GM18861 (cell line): ENCODE results near the gene CDK5R1.
"Not testable (repeated sequence)": the region's sequence is repeated elsewhere in the genome, so short reads cannot be mapped to it uniquely, and the experiment has no call there.

Source experiments
- ATAC-seq: cut with Tn5 transposase; IDR thresholded peaks from one replicate; pipeline ENCODE4 v1.9.1; 2021; ENCODE audit not compliant: unreplicated experiment

The CDK5R1 gene

DNA sequence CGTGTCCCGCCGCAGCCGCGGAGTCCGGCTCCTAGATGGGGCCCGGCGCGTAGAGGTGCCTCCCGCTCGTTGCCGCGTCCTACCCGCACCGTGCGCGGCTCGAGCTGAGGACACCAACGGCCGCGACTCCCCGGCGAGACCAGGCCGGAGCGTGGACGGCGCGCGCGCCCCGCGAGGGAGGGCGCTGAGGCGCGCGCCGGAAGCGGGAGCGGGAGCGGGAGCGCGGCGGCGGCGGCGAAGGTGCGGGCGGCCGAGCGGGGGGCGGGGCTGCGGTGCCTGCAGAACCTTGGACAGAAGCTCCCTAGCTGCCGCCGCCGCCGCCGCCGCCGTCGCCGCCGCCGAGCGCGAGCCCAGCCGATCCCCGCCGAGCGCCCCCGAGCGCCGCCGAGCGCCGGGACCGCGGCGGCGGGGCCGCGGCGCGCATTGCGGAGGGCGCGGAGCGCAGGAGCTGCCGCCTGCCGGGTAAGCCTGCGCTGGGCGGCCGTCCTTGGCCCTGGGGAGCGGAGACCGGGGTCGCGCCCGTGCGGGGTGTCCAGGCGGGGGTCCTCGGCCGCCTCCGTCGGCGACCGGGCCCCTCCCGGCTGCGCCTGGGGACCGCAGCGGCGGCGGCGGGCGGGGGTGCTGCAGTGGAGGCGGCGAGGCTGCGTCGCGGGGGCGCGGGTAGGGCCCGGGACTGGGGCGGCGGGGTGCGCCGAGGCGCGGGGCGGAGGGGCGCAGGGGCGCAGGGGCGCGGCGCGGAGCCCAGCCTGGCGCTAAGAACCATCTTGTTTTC is at the start of gene CDK5R1:
Gene CDK5R1, plus strand, starts transcription at position 293 of the 772 bp plus-strand sequence. CDS start 628 bp downstream, outside the sequence.
- ATAC-seq = peak; percentile 30

DNA sequence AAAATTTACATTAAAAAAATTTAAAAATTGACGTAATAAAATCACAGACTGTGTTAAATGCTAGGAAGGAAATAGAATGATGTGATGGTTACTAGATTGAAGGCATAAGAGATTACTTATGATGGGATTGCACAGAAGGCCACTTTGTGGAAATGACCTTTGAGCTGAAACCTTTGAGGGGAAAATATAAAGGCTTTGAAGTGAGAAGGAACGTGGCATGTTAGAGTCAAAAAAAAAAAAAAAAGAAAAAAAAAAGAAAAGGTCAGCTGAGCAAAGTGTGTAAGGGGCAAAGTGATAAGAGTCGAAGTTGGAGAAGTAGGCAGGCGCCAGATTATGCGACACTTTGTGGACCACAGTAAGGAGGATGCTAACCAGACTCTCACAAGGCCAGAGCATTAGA is 46.1 kb upstream of the CDK5R1 start:
- no peak for ATAC-seq

DNA sequence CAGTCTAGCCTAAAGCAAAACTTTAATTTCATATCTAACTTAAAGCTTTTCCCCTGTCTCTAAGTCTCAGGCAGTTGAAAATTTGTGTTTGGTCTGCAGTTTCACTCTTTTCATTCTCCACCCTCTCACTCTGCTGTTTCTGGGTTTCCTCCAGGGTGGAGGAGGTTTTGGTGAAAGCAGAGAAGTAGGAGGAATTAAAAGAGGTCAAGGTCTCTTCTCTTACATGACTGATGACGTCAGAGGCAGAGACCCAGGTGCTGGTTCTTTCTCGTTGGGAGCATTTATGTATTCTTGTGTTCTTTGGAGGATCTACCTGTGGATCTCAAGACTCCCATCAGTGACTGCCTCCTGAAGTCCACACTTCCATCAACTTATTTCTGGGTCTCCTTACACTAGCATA is 44.9 kb upstream of the CDK5R1 start:
- ATAC-seq = no peak

DNA sequence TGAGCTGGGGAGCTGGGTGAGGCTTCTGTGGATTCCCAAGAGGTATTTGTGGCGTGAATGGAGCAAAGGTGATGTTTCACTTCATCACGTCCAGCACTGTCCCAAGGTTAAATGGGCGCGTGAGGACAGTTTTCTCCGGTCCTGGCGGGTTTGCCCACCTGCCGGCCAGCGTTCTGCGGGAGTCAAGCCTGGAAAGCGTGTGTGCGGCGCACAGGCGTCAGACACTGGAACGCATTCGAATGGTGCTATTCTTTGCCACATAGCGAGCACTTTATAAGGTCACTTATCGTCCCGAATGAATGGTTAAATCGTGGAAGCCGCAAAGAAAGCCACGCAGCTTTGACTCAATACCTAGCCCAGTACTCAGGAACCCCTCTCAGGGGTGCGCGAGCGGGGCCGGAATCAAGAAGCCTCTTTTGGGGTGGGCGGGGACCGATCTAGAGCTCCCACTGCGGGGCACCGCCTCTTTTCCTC is 42.9 kb upstream of the CDK5R1 start:
- no peak for ATAC-seq

DNA sequence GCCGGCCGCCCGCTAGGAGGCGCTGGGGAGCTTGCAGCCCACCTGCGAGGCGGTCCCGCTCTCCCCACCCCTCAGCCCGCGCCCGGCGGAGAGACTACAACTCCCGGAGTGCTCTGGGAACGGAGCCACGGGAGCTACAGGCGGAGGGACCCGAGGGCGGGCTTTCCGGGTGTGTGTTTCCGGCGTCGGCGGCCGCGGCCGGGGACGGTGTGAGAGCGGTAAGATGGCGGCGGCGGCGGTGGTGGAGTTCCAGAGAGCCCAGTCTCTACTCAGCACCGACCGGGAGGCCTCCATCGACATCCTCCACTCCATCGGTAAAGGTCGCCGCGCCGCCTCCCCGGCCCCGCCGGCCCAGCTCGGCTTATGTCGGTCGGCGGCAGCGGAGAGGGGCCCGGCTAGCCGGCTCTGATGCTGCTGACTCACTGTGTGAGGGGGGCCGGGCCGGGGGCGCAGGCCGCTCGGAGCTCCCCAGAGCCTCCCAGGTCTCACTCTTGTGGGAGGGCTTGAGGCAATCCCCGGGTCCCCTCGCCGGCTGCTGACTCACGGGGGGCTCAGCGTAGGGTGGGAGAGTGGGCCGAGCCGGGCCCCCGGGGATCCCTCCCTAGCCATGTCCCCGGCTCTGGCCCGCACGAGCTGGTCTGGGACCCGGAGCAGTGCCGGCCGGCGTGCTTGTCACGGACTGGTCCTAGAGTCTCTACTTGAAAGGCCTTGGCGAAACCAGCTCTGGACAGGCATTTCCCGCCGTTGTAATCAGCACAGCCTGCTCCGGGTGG is 42.3 kb upstream of the CDK5R1 start, which contains the start of gene PSMD11:
Gene PSMD11, plus strand, starts transcription at position 210 of the 773 bp plus-strand sequence. Its CDS starts 14 bp downstream, at position 224.
- peak; percentile 86 for ATAC-seq

DNA sequence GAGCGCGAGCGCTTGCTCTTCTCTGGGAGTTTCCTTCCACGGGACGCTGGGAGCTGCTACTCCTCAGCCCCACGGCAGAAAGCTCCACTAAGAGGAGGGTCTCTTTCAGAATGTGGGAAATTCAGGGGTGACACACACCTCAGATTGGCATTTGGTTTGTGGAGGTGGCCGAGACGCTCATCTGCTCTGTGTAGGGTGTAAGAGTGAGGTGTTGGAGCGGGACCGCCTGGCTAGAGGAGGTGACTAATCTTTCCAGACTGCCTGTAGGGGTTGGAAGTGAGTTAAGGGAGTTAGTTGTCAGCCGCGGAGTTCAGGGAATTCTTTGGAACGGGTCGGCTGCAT is 41.7 kb upstream of the CDK5R1 start:
- ATAC-seq = peak; percentile 2

DNA sequence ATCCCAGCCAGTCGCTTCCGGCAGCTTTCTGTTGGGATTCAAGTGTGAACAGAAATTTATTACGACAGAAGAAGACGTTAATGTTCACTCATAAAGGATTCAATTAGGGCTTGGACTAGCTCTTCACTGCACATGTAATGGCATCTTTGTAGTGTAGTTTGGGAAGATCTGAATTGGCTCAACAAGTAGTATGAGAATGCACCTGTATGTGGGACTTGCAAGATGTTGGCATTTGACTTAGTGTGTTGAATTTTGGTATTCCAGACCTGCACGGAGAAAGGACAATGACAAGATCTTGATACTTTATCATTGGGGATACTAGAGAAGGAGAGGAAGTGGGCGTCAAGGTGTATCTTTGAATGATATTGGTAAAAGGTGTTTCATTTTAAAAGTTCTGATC is 41.3 kb upstream of the CDK5R1 start:
- no peak for ATAC-seq

DNA sequence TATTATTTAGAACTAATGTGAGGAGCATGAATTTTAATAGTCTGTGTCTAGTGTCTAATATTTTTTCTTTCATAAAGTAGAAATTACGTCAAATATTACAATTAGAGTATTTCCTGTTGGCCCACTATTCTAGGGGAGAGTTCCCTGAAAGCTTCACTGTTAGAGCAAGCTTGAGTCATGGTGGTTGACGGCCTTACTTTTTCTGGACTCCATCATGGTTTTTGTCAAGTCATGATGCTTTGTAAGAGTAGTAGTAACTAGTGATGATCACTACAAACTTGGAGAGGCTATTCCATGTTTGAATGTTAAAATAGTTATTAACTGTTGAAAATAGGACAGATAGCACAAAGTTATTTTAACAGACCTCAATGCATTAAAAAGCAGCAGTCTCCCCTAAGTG is 40.8 kb upstream of the CDK5R1 start:
- no peak for ATAC-seq

DNA sequence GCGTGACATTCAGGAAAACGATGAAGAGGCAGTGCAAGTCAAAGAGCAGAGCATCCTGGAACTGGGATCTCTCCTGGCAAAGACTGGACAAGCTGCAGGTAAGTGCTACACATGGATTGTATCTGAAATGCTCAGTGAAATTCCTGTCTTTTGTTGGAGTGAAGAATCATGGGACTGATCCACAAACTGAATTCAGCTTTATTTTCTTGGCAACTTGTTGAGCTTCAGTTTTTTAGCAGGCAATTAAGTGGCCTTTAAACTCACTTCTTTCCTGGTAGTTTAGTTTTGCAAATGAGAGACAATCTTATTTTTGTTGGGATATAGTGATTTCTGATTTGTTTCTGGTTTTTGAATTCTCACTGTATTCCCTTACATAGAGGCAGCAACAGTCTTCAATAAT is 39.8 kb upstream of the CDK5R1 start:
- no peak for ATAC-seq

DNA sequence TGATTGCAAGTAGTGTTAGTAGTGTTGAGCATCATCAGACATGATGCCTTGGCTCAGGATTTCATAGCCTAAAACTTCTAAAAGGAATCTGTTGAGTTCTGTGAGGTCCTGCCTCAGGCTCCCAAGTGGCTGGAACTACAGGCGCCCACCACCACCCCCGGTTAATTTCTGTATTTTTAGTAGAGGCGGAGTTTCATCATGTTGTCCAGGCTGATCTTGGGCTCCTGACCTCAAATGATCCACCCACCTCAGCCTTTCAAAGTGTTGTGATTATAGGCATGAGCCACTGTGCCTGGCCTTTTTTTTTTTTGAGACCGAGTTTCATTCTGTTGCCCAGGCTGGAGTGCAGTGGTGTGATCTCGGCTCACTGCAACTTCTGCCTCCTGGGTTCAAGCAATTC is 36.8 kb upstream of the CDK5R1 start:
- no peak for ATAC-seq

DNA sequence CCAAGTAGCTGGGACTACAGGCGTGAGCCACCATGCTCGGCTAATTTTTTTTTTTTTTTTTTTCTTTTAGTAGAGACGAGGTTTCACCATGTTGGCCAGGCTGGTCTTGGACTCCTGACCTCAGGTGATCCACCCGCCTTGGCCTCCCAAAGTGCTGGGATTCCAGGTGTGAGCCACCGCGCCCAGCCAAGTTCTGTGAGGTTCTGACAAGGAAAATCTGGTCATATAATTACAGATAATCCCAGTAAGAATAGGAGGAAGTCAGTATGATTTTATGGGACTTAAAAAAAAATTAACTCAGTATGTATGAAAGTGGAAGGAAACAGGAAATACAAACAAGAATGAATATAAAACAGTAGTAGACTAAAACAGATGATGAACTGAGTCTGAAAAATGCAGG is 36.4 kb upstream of the CDK5R1 start:
- not testable (repeated sequence) for ATAC-seq

DNA sequence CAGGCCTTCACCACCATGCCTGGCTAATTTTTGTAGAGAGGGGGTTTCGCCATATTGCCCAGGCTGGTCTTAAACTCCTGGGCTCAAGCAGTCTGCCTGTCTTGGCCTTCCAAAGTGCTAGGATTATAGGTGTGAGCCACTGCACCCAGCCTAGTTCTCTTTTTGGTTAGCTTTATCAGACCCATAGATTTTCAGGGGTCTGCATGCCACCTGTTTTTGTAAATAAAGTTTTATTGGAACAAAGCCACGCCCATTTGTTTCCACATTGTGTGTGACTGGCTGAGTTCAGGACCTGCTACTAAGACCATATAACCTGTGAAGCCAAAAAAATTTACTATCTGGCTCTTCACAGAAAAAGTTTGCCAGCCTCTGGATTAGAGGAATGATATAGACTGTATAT is 34.9 kb upstream of the CDK5R1 start:
- ATAC-seq = no peak

DNA sequence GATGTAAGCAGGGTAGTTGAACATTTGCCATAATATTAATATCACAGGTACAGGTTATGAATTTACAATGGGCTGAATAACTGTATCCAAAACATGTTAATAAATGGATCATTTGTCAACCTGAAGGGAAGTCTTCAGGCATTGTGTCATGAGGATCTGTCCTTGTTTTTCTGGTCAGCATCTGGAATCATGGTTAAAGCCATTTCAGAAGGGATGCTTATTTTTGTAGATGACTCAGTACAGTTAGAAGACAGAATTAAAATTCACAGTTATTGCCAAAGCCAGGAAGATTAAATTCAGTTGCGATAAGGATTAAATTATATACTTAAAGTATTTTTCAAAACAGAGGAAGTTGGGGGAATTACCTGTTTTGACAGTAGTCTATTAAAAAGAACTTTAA is 34.5 kb upstream of the CDK5R1 start:
- no peak for ATAC-seq

DNA sequence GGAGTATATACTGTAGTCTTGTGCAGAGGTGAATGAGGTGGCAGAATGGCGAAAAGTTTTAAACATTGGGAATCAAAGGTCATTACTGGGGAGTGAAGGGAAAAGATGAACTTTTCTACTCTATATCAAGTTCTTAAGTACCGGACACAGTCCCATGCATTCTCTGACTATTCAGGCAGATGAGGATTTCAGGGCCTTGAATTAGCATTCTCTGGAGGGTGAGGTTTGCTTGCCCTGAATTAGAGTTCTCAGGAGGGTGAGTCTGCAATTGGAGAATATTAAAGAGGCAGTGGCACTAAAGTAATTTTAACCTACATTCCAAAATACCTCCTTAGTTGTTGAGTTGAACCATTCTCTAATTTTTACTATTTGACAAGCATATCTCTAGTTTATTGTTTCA is 33.4 kb upstream of the CDK5R1 start:
- ATAC-seq = no peak

DNA sequence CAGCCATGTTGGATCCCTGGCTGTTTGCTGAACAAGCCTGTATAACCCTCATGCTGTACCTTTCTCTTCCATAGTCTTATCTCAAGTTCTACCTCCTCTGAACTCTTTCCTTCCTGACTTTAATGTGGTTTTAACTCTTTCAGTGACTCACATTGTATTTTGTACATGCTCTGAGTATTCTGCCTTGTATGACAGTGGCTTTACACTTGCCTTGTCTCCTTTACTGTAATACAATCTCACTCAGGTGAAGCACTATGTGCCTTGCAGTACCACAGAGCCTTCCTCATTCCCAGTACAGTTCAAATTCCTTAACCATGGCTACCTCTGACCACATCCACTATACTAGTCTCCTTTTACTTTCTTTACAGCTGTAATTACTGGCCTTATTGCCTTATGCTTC is 28.4 kb upstream of the CDK5R1 start:
- ATAC-seq = no peak

DNA sequence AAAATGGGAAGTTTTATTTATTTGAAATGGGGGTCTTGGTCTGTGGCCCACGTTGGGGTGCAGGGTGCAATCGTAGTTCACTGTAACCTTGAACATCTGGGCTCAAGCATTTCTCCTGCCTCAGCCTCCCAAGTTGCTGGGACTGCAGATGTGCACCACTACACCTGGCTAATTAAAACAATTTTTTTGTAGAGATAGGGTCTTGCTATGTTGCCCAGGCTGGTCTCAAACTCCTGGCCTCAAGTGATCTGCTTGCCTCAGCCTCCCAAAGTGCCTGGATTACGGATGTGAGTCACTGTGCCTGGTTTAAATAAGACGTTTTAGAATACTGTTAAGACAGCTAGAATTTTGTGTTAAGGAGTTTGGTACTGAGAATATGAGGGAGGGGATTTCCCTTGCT is 26.7 kb upstream of the CDK5R1 start:
- ATAC-seq = no peak

DNA sequence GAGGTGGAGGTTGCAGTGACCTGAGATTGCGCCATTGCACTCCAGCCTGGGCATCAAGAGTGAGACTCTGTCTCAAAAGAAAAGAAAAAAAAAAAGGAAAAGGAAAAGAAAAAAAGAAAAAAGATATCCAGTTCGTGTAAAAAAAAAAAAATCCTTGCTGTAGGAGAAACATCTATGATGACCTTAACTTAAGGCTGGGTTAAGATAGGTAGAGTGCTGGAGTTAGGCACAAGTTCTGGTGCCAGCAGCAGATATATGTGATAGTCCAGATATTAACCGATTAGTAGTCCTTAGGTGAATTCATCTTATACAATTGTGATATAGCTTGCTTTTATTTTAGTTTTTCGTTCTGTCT is 25.3 kb upstream of the CDK5R1 start:
- ATAC-seq = no peak

DNA sequence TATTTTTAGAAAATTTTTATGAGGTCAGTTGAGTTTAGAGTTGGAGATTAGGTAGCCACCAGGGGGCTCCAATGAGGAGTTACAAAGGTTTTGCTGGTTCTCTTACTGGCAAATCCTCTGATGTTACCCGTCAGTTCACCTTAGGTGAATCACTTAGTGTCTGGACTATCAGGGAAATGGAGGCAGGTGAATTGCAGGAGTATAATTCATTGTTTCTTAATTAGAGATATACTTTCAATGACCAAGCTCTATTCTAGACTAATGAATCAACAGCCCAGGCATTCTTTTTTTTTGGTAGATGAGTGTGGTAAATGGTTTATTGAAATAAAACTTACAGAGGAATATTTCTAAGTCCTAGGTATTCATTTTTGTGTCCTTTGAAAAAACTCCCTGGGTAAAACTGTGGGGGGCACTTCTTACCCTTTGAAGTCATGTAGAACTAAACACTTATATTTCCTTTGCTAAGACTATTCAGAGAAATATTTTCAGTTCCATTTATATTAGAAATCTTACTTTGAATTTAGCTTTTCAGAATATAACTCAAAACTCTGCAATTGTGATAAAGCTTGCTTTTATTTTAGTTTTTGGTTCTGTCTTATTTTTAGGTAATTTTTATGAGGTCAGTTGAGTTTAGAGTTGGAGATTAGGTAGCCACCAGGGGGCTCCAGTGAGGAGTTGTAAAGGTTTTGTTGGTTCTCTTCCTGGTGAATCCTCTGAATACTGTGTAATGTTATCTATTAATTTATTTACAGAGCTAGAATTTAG is 24.8 kb upstream of the CDK5R1 start:
- ATAC-seq = no peak

DNA sequence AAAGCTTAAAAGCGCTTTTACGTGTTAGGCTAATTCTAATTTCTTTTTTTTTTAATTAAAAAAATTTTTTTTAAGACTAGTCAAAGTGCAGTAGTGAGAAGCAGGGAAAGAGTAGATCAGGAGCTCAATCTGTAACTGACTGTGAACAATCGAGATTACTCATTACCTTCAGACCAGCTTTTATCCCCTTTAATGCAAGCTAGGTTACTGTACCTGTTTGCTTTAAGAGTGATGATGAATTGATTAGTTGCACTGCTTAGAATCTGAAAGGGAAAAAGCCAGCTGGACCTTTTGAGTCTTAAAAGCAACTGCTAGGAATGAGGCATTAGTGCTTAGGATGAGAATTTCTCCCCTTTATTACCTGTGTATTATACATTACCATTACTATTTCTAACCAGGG is 23.5 kb upstream of the CDK5R1 start:
- no peak for ATAC-seq

DNA sequence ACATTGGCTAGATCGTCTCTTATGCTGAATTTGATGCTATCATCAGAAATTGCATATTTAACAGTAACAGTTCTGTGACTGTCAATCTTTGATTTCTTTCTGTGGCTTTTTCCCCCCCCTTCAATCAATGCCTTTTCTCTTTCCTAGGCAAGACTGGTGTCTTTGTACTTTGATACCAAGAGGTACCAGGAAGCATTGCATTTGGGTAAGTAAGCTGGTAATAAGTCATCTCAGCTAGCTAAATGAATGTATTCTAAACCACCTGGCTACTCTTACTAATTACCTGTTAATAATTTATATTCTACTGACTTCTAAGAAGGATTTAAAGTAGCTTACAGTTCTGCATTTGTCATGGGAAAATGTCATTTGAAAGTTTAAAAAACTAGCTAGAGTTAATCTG is 22.4 kb upstream of the CDK5R1 start:
- no peak for ATAC-seq

DNA sequence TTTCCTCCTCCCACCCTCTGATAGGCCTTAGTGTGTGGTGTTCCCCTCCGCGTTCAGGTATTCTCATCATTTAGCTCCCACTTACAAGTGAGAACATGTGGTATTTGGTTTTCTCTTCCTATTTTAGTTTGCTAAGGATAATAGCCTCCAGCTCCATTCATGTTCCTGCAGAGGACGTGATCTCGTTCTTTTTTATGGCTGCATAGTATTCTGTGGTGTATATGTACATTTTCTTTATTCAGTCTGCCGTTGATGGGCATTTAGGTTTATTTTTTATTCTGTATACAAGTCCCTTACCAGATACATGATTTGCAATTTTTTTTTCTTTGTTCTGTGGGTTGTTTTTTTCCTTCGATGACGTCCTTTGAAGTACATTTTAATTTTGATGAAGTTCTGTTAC is 18.8 kb upstream of the CDK5R1 start:
- ATAC-seq = no peak
